Nephron (organoid): Measurements from ENCODE around the gene PPFIBP2.

Experiments used
- H3K27ac Mint-ChIP-seq, 3 experiments: 2 replicates each; pipeline ENCODE4 v1.8.0; 2020; ENCODE audit warnings: mixed read lengths in 3 of 3, mild to moderate bottlenecking in 2 of 3, moderate library complexity in 1 of 3
- H3K27me3 Mint-ChIP-seq: 2 replicates; pipeline ENCODE4 v1.8.0; 2021; ENCODE audit warnings: low read depth, mild to moderate bottlenecking, moderate library complexity, mixed read lengths
- H3K36me3 Mint-ChIP-seq: 2 replicates; pipeline ENCODE4 v1.8.0; 2020; ENCODE audit warnings: low read depth, mixed read lengths
- H3K4me1 Mint-ChIP-seq: 2 replicates; pipeline ENCODE4 v1.8.0; 2020; ENCODE audit warnings: mixed read lengths
- H3K4me3 Mint-ChIP-seq, 3 experiments: 2 replicates each; pipeline ENCODE4 v1.8.0; 2020; ENCODE audit warnings: mild to moderate bottlenecking in 3 of 3, mixed read lengths in 3 of 3, moderate library complexity in 2 of 3
- H3K9me3 Mint-ChIP-seq: 2 replicates; pipeline ENCODE4 v1.8.0; 2020; ENCODE audit warnings: mixed read lengths
- CTCF ChIP-seq, 3 experiments: fragments of 200-600 bp; sonication (generic); IDR thresholded peaks; one replicate each; pipeline ENCODE4 v1.5.0; 2021; ENCODE audit warnings: antibody characterized with exemption in 3 of 3; ENCODE audit not compliant: unreplicated experiment in 3 of 3

The PPFIBP2 gene

GRCh38 chr11:7486781-7487140 is 27.0 kb upstream of the PPFIBP2 start:
- peaks cover 13% of the 10 kb centered on the region for H3K36me3 Mint-ChIP-seq
- H3K27ac Mint-ChIP-seq = peak overlapping the region in 2 of 3 experiments; percentile 34 to 68
- H3K9me3 Mint-ChIP-seq = no peaks in the 10 kb centered on the region
- H3K4me3 Mint-ChIP-seq = peak overlapping the region; percentile 89 to 94 (median 90)
- H3K27me3 Mint-ChIP-seq = no peaks in the 10 kb centered on the region
- no peak for TF ChIP-seq CTCF (IDR thresholded peaks at IDR 0.05; ENCODE audit: unreplicated experiment in 3 of 3)
- peaks cover 41% of the 10 kb centered on the region for H3K4me1 Mint-ChIP-seq

- H3K9me3 Mint-ChIP-seq = no peaks in the 10 kb centered on the region
- H3K27ac Mint-ChIP-seq = peak overlapping the region in 1 of 3 experiments; percentile 68
- no peak for TF ChIP-seq CTCF (IDR thresholded peaks at IDR 0.05; ENCODE audit: unreplicated experiment in 3 of 3)
- H3K4me3 Mint-ChIP-seq = peak overlapping the region; percentile 89 to 94 (median 90)
- peaks cover 13% of the 10 kb centered on the region for H3K36me3 Mint-ChIP-seq
- H3K4me1 Mint-ChIP-seq = peaks cover 41% of the 10 kb centered on the region
- no peaks in the 10 kb centered on the region for H3K27me3 Mint-ChIP-seq
Observed at GRCh38 chr11:7487360-7487759, 26.4 kb upstream of the PPFIBP2 start.

DNA sequence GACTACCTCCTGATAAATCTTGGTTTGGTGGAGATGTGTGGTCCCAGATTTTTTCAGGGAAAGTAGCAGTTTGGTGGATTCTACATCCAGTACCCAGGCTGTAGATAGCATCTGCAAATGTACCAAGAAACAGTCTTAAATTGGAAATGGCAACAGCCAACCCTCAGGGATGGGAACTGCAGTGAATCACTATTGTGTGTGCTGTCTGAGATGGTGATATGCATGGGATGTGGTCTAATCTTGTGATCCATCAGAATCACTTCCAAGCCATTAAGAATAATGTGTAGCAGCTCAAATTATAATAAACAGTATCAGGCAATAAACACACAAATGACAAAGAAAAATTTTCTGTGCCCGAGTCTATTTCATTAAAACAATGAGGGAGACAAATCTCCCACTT is 25.1 kb upstream of the PPFIBP2 start:
- TF ChIP-seq CTCF (IDR thresholded peaks at IDR 0.05; ENCODE audit: unreplicated experiment in 3 of 3) = no peak
- H3K4me1 Mint-ChIP-seq = peaks cover 41% of the 10 kb centered on the region

GRCh38 chr11:7489376-7489775 is 24.4 kb upstream of the PPFIBP2 start:
- H3K4me3 Mint-ChIP-seq = no peak overlapping the region

More for the DNA sequence above, 25.1 kb upstream of the PPFIBP2 start:
- H3K27me3 Mint-ChIP-seq = no peaks in the 10 kb centered on the region
- peaks cover 13% of the 10 kb centered on the region for H3K36me3 Mint-ChIP-seq
- no peak overlapping the region for H3K4me3 Mint-ChIP-seq
- H3K9me3 Mint-ChIP-seq = no peaks in the 10 kb centered on the region
- H3K27ac Mint-ChIP-seq = no peak overlapping the region

GRCh38 chr11:7490054-7490453 is 23.7 kb upstream of the PPFIBP2 start:
- no peak for TF ChIP-seq CTCF (IDR thresholded peaks at IDR 0.05; ENCODE audit: unreplicated experiment in 3 of 3)
- H3K36me3 Mint-ChIP-seq = peaks cover 13% of the 10 kb centered on the region
- H3K9me3 Mint-ChIP-seq = no peaks in the 10 kb centered on the region
- H3K4me1 Mint-ChIP-seq = peaks cover 29% of the 10 kb centered on the region
- H3K4me3 Mint-ChIP-seq = no peak overlapping the region
- H3K27ac Mint-ChIP-seq = no peak overlapping the region
- H3K27me3 Mint-ChIP-seq = no peaks in the 10 kb centered on the region

More at GRCh38 chr11:7489376-7489775, 24.4 kb upstream of the PPFIBP2 start:
- no peak for TF ChIP-seq CTCF (IDR thresholded peaks at IDR 0.05; ENCODE audit: unreplicated experiment in 3 of 3)
- H3K36me3 Mint-ChIP-seq = peaks cover 13% of the 10 kb centered on the region
- no peaks in the 10 kb centered on the region for H3K9me3 Mint-ChIP-seq
- H3K4me1 Mint-ChIP-seq = peaks cover 34% of the 10 kb centered on the region
- H3K27me3 Mint-ChIP-seq = no peaks in the 10 kb centered on the region
- no peak overlapping the region for H3K27ac Mint-ChIP-seq

GRCh38 chr11:7490535-7490934 is 23.3 kb upstream of the PPFIBP2 start:
- no peak for TF ChIP-seq CTCF (IDR thresholded peaks at IDR 0.05; ENCODE audit: unreplicated experiment in 3 of 3)

More at GRCh38 chr11:7490535-7490934, 23.3 kb upstream of the PPFIBP2 start:
- H3K4me1 Mint-ChIP-seq = peaks cover 25% of the 10 kb centered on the region
- no peaks in the 10 kb centered on the region for H3K9me3 Mint-ChIP-seq
- H3K27ac Mint-ChIP-seq = peak overlapping the region in 1 of 3 experiments; percentile 11
- H3K4me3 Mint-ChIP-seq = peak overlapping the region in 2 of 3 experiments; percentile 19 to 37
- no peaks in the 10 kb centered on the region for H3K27me3 Mint-ChIP-seq
- H3K36me3 Mint-ChIP-seq = peaks cover 13% of the 10 kb centered on the region
